Measurements from ENCODE around the gene LIMCH1.

The LIMCH1 gene

GRCh38 chr4:41712425-41712824 lies 174.5 kb downstream of the LIMCH1 start:
- Histone ChIP-seq H4K91ac (ENCODE audit: low read depth, low read length, poor library complexity) (no peak overlapping the region), H4K8ac (ENCODE audit: low read depth, low read length) (no peak overlapping the region), H3K18ac (ENCODE audit: low read length) (no peak overlapping the region), H3K36me3 (replicated peaks in 1 of 2; ENCODE audit: control insufficient read depth in 2 of 2, insufficient read depth in 2 of 2, low read length in 2 of 2) (no peaks in the 10 kb centered on the region), H3K4ac (ENCODE audit: low read length) (no peak overlapping the region), H3K9ac (ENCODE audit: low read depth, low read length, poor library complexity) (no peak overlapping the region), H2AFZ (ENCODE audit: low read length) (no peak overlapping the region), H3K4me1 (ENCODE audit: control insufficient read depth in 2 of 2, insufficient read depth in 1 of 2, low read depth in 1 of 2, low read length in 2 of 2) (no peaks in the 10 kb centered on the region), H2BK15ac (ENCODE audit: low read length) (no peak overlapping the region), H2BK120ac (ENCODE audit: low read depth, low read length) (no peak overlapping the region), H3K79me1 (ENCODE audit: low read depth, low read length) (no peaks in the 10 kb centered on the region), H3K23ac (ENCODE audit: low read depth, low read length, poor library complexity) (no peak overlapping the region), H2AK5ac (ENCODE audit: low read depth, low read length) (no peak overlapping the region), H3K14ac (ENCODE audit: low read length) (no peak overlapping the region), H3K27me3 (ENCODE audit: control insufficient read depth in 3 of 3, insufficient read depth in 3 of 3, low read depth in 1 of 3, low read length in 3 of 3) (peaks cover 0 to 11% (median 0%) of the 10 kb centered on the region in 3 experiments), H3K4me2 (ENCODE audit: insufficient read depth, low read length, poor library complexity, severe bottlenecking) (no peak overlapping the region), H3K27ac (replicated peaks; ENCODE audit: low read length) (no peak overlapping the region), H2BK12ac (ENCODE audit: low read length) (no peak overlapping the region), H2BK5ac (ENCODE audit: low read length) (no peak overlapping the region), H3K4me3 (ENCODE audit: low read length in 2 of 2) (no peak overlapping the region), H3K9me3 (replicated peaks in 1 of 2; ENCODE audit: control insufficient read depth in 2 of 2, insufficient read depth in 1 of 2, low read depth in 1 of 2, low read length in 2 of 2) (no peaks in the 10 kb centered on the region)
- no CpG with 5 or more reads among the region's 3 CpGs for WGBS, 2 donors (ENCODE audit: extremely low coverage in 2 of 2, insufficient read length in 2 of 2, insufficient replicate concordance in 1 of 2)
- no peak for DNase-seq (ENCODE audit: low spot score)

DNA sequence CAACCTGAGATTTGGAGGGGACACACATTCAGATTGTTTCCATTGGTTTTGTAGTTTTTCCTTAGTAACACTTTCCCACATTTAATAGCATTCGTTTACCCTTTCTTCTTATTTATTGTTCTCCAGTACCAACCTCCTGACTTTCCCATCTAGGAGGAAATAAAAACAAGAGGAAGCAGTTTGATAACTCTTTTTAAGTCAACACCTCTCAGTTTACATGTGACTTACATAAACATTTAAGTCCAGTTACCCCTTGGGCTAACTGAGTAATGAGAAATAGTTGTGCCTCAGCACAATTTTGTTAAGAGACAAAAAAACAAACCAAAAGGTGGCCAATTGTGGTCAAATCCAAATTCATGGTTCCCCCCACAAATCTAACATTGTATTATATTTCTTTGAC lies 175.8 kb downstream of the LIMCH1 start:
- no peak overlapping the region for H3K4ac ChIP-seq (ENCODE audit: low read length)
- H3K27ac ChIP-seq (replicated peaks; ENCODE audit: low read length), result no peak overlapping the region
- H3K4me1 ChIP-seq (ENCODE audit: control insufficient read depth in 2 of 2, insufficient read depth in 1 of 2, low read depth in 1 of 2, low read length in 2 of 2), result no peaks in the 10 kb centered on the region
- H3K18ac ChIP-seq (ENCODE audit: low read length), result no peak overlapping the region
- H2BK5ac ChIP-seq (ENCODE audit: low read length), result no peak overlapping the region
- H2BK120ac ChIP-seq (ENCODE audit: low read depth, low read length), result no peak overlapping the region
- H3K9ac ChIP-seq (ENCODE audit: low read depth, low read length, poor library complexity), result no peak overlapping the region
- no peak overlapping the region for H3K4me3 ChIP-seq (ENCODE audit: low read length in 2 of 2)
- no peaks in the 10 kb centered on the region for H3K36me3 ChIP-seq (replicated peaks in 1 of 2; ENCODE audit: control insufficient read depth in 2 of 2, insufficient read depth in 2 of 2, low read length in 2 of 2)
- peaks cover 0 to 11% (median 0%) of the 10 kb centered on the region in 3 experiments for H3K27me3 ChIP-seq (ENCODE audit: control insufficient read depth in 3 of 3, insufficient read depth in 3 of 3, low read depth in 1 of 3, low read length in 3 of 3)
- no peak overlapping the region for H4K91ac ChIP-seq (ENCODE audit: low read depth, low read length, poor library complexity)
- no peak overlapping the region for H2BK12ac ChIP-seq (ENCODE audit: low read length)
- no peaks in the 10 kb centered on the region for H3K79me1 ChIP-seq (ENCODE audit: low read depth, low read length)
- no peak overlapping the region for H2AFZ ChIP-seq (ENCODE audit: low read length)
- no peak overlapping the region for H3K23ac ChIP-seq (ENCODE audit: low read depth, low read length, poor library complexity)
- WGBS, 2 donors (ENCODE audit: extremely low coverage in 2 of 2, insufficient read length in 2 of 2, insufficient replicate concordance in 1 of 2), result no CpG with 5 or more reads among the region's 1 CpG
- no peak overlapping the region for H3K4me2 ChIP-seq (ENCODE audit: insufficient read depth, low read length, poor library complexity, severe bottlenecking)
- H3K14ac ChIP-seq (ENCODE audit: low read length), result no peak overlapping the region
- DNase-seq (ENCODE audit: low spot score), result no peak
- no peaks in the 10 kb centered on the region for H3K9me3 ChIP-seq (replicated peaks in 1 of 2; ENCODE audit: control insufficient read depth in 2 of 2, insufficient read depth in 1 of 2, low read depth in 1 of 2, low read length in 2 of 2)
- H2BK15ac ChIP-seq (ENCODE audit: low read length), result no peak overlapping the region
- no peak overlapping the region for H2AK5ac ChIP-seq (ENCODE audit: low read depth, low read length)
- H4K8ac ChIP-seq (ENCODE audit: low read depth, low read length), result no peak overlapping the region

GRCh38 chr4:41714364-41715000 lies 176.5 kb downstream of the LIMCH1 start:
- H3K14ac ChIP-seq (ENCODE audit: low read length), result no peak overlapping the region
- no peak overlapping the region for H3K4me3 ChIP-seq (ENCODE audit: low read length in 2 of 2)
- H3K27ac ChIP-seq (replicated peaks; ENCODE audit: low read length), result no peak overlapping the region
- H2BK15ac ChIP-seq (ENCODE audit: low read length), result no peak overlapping the region
- H3K4ac ChIP-seq (ENCODE audit: low read length), result no peak overlapping the region
- no peak overlapping the region for H2BK12ac ChIP-seq (ENCODE audit: low read length)
- H3K9me3 ChIP-seq (replicated peaks in 1 of 2; ENCODE audit: control insufficient read depth in 2 of 2, insufficient read depth in 1 of 2, low read depth in 1 of 2, low read length in 2 of 2), result no peaks in the 10 kb centered on the region
- H3K27me3 ChIP-seq (ENCODE audit: control insufficient read depth in 3 of 3, insufficient read depth in 3 of 3, low read depth in 1 of 3, low read length in 3 of 3), result peaks cover 0 to 14% (median 0%) of the 10 kb centered on the region in 3 experiments
- H2AFZ ChIP-seq (ENCODE audit: low read length), result no peak overlapping the region
- no peak overlapping the region for H2BK5ac ChIP-seq (ENCODE audit: low read length)
- H2BK120ac ChIP-seq (ENCODE audit: low read depth, low read length), result no peak overlapping the region
- no peak overlapping the region for H4K8ac ChIP-seq (ENCODE audit: low read depth, low read length)
- no peak overlapping the region for H2AK5ac ChIP-seq (ENCODE audit: low read depth, low read length)
- H3K18ac ChIP-seq (ENCODE audit: low read length), result no peak overlapping the region
- no peak for DNase-seq (ENCODE audit: low spot score)
- no peak overlapping the region for H3K4me2 ChIP-seq (ENCODE audit: insufficient read depth, low read length, poor library complexity, severe bottlenecking)
- H3K23ac ChIP-seq (ENCODE audit: low read depth, low read length, poor library complexity), result no peak overlapping the region
- no peaks in the 10 kb centered on the region for H3K36me3 ChIP-seq (replicated peaks in 1 of 2; ENCODE audit: control insufficient read depth in 2 of 2, insufficient read depth in 2 of 2, low read length in 2 of 2)
- no peaks in the 10 kb centered on the region for H3K79me1 ChIP-seq (ENCODE audit: low read depth, low read length)
- no peak overlapping the region for H3K9ac ChIP-seq (ENCODE audit: low read depth, low read length, poor library complexity)
- WGBS, 2 donors (ENCODE audit: extremely low coverage in 2 of 2, insufficient read length in 2 of 2, insufficient replicate concordance in 1 of 2), result no CpG with 5 or more reads among the region's 6 CpGs
- H3K4me1 ChIP-seq (ENCODE audit: control insufficient read depth in 2 of 2, insufficient read depth in 1 of 2, low read depth in 1 of 2, low read length in 2 of 2), result no peaks in the 10 kb centered on the region
- no peak overlapping the region for H4K91ac ChIP-seq (ENCODE audit: low read depth, low read length, poor library complexity)

GRCh38 chr4:41715155-41715554 lies 177.2 kb downstream of the LIMCH1 start:
- H3K27me3 ChIP-seq (ENCODE audit: control insufficient read depth in 3 of 3, insufficient read depth in 3 of 3, low read depth in 1 of 3, low read length in 3 of 3), result peaks cover 0 to 21% (median 0%) of the 10 kb centered on the region in 3 experiments
- no peak overlapping the region for H2BK120ac ChIP-seq (ENCODE audit: low read depth, low read length)
- no peaks in the 10 kb centered on the region for H3K79me1 ChIP-seq (ENCODE audit: low read depth, low read length)
- H3K4ac ChIP-seq (ENCODE audit: low read length), result no peak overlapping the region
- no CpG with 5 or more reads among the region's 1 CpG for WGBS, 2 donors (ENCODE audit: extremely low coverage in 2 of 2, insufficient read length in 2 of 2, insufficient replicate concordance in 1 of 2)
- no peak overlapping the region for H3K14ac ChIP-seq (ENCODE audit: low read length)
- no peak overlapping the region for H3K23ac ChIP-seq (ENCODE audit: low read depth, low read length, poor library complexity)
- H3K36me3 ChIP-seq (replicated peaks in 1 of 2; ENCODE audit: control insufficient read depth in 2 of 2, insufficient read depth in 2 of 2, low read length in 2 of 2), result no peaks in the 10 kb centered on the region
- H2BK12ac ChIP-seq (ENCODE audit: low read length), result no peak overlapping the region
- H4K91ac ChIP-seq (ENCODE audit: low read depth, low read length, poor library complexity), result no peak overlapping the region
- H3K4me1 ChIP-seq (ENCODE audit: control insufficient read depth in 2 of 2, insufficient read depth in 1 of 2, low read depth in 1 of 2, low read length in 2 of 2), result no peaks in the 10 kb centered on the region
- no peak overlapping the region for H2AFZ ChIP-seq (ENCODE audit: low read length)
- H2AK5ac ChIP-seq (ENCODE audit: low read depth, low read length), result no peak overlapping the region
- no peak overlapping the region for H3K4me2 ChIP-seq (ENCODE audit: insufficient read depth, low read length, poor library complexity, severe bottlenecking)
- no peaks in the 10 kb centered on the region for H3K9me3 ChIP-seq (replicated peaks in 1 of 2; ENCODE audit: control insufficient read depth in 2 of 2, insufficient read depth in 1 of 2, low read depth in 1 of 2, low read length in 2 of 2)
- H3K9ac ChIP-seq (ENCODE audit: low read depth, low read length, poor library complexity), result no peak overlapping the region
- no peak overlapping the region for H3K27ac ChIP-seq (replicated peaks; ENCODE audit: low read length)
- no peak overlapping the region for H3K4me3 ChIP-seq (ENCODE audit: low read length in 2 of 2)
- H2BK15ac ChIP-seq (ENCODE audit: low read length), result no peak overlapping the region
- DNase-seq (ENCODE audit: low spot score), result no peak
- no peak overlapping the region for H3K18ac ChIP-seq (ENCODE audit: low read length)
- H2BK5ac ChIP-seq (ENCODE audit: low read length), result no peak overlapping the region
- H4K8ac ChIP-seq (ENCODE audit: low read depth, low read length), result no peak overlapping the region
